HEK293T (cell line): ENCODE measurements around the gene RAB34.
A peak's percentile ranks its signal among the peaks of the same experiment; 100 is the strongest.

Experiments used
- CTCF ChIA-PET: fragments of 350-600 bp; formaldehyde crosslinking; extraction: SDS; loops from one replicate; lab custom pipeline; 2021; ENCODE audit warnings: antibody characterized with exemption, inconsistent platforms; lab: Yijun Ruan, JAX
- POLR2A ChIA-PET: fragments of 350-600 bp; formaldehyde crosslinking; extraction: SDS; loops from one replicate; lab custom pipeline; 2020; ENCODE audit warnings: antibody characterized with exemption, inconsistent platforms; lab: Yijun Ruan, JAX
- DNase-seq: peaks from one replicate; pipeline ENCODE4 v3.0.0; 2012; ENCODE audit warnings: mixed read lengths; ENCODE audit errors: extremely low spot score
- ARNT ChIP-seq: fragments of 450-650 bp; IDR thresholded peaks from 2 replicates; pipeline ENCODE4 v1.6.1; 2017; ENCODE audit warnings: mild to moderate bottlenecking
- CTBP1 ChIP-seq: fragments of 450-650 bp; IDR thresholded peaks from 2 replicates; pipeline ENCODE4 v1.6.1; 2016; ENCODE audit warnings: borderline replicate concordance
- ELF4 ChIP-seq: fragments of 450-650 bp; IDR thresholded peaks from 2 replicates; pipeline ENCODE4 v1.6.1; 2017; ENCODE audit warnings: antibody characterized with exemption
- FOXA1 ChIP-seq: fragments of 450-650 bp; IDR thresholded peaks from 2 replicates; pipeline ENCODE4 v1.6.1; 2016; ENCODE audit warnings: mild to moderate bottlenecking
- FOXK2 ChIP-seq: fragments of 450-650 bp; IDR thresholded peaks from 2 replicates; pipeline ENCODE4 v1.6.1; 2016; ENCODE audit warnings: mild to moderate bottlenecking
- FOXM1 ChIP-seq: fragments of 450-650 bp; IDR thresholded peaks from 2 replicates; pipeline ENCODE4 v1.6.1; 2017; ENCODE audit warnings: mild to moderate bottlenecking, borderline replicate concordance
- HDGF ChIP-seq: fragments of 450-650 bp; IDR thresholded peaks from 2 replicates; pipeline ENCODE4 v1.6.1; 2017; ENCODE audit warnings: antibody characterized with exemption, borderline replicate concordance
- L3MBTL2 ChIP-seq: fragments of 450-650 bp; conservative IDR thresholded peaks from 2 replicates; pipeline ENCODE4 v1.6.1; 2016; ENCODE audit warnings: mild to moderate bottlenecking
- LEF1 ChIP-seq: fragments of 450-650 bp; IDR thresholded peaks from 2 replicates; pipeline ENCODE4 v1.6.1; 2017; ENCODE audit warnings: mild to moderate bottlenecking, borderline replicate concordance
- NFRKB ChIP-seq: fragments of 450-650 bp; IDR thresholded peaks from 2 replicates; pipeline ENCODE4 v1.6.1; 2016; ENCODE audit warnings: mild to moderate bottlenecking, moderate library complexity
- SP1 ChIP-seq: fragments of 450-650 bp; IDR thresholded peaks from 2 replicates; pipeline ENCODE4 v1.6.1; 2017
- SUZ12 ChIP-seq: fragments of 450-650 bp; IDR thresholded peaks from 2 replicates; pipeline ENCODE4 v1.6.1; 2016; ENCODE audit warnings: mild to moderate bottlenecking
- TARDBP ChIP-seq: fragments of 450-650 bp; IDR thresholded peaks from 2 replicates; pipeline ENCODE4 v1.6.1; 2016
- ZNF384 ChIP-seq: fragments of 450-650 bp; IDR thresholded peaks from 2 replicates; pipeline ENCODE4 v1.6.1; 2016
- TF ChIP-seq, protein P1 (sequence below): fragments of 450-650 bp; IDR thresholded peaks from 2 replicates; pipeline ENCODE4 v1.6.1; 2016

Gene RAB34, protein sequence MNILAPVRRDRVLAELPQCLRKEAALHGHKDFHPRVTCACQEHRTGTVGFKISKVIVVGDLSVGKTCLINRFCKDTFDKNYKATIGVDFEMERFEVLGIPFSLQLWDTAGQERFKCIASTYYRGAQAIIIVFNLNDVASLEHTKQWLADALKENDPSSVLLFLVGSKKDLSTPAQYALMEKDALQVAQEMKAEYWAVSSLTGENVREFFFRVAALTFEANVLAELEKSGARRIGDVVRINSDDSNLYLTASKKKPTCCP

DNA sequence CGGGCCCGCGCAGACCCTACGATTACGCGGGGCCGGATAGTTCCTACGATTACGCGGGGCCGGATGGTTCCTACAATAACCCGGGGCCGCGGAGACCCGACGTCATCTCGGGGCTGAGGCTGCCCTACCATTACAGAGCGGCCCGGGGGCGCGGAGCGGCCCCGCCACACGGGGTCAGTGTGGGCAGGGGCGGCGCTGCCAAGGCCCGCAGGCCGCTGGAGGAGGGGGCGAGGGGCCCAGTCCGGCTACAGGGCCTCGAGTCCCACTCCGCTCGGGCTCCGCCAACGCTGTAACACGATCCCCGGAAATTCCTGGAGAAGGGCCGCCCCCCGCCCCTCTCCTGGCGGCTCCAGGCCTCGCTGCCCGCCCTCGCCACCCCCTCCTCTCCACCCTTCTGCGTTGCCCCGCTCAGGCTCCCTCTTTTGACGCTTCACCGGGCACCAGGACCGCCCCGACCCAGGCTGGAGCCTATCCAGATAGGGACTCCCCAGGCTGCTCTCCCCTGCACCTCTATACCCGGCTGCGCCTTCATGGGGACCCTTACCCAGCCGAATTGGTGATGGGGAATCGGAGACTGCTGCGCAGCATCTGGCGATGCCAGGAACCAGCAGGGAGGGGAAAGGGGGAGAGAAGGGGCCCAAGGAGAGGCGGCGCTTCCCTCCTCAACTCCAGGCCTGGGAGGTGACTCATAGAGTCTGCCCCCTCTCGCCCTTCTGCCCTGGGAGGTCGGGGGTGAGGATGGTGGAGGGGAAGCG lies at the start of gene RAB34:
Gene RAB34, minus strand, starts transcription at position 291 of the 755 bp plus-strand sequence. CDS start 602 bp downstream, outside the sequence.
- DNase-seq, result peak; percentile 39
- CTCF ChIA-PET, result no interaction called here
- TF ChIP-seq SUZ12 (no peak), CTBP1 (no peak), L3MBTL2 (peak; percentile 55), ARNT (no peak), FOXM1 (no peak)
- POLR2A ChIA-PET, result interaction anchor here (1.2 to 1.4 kb wide), 2 partner anchors 9 to 10 kb away, joined by 6 to 9 read pairs; partner anchors contain the start of gene TLCD1

DNA sequence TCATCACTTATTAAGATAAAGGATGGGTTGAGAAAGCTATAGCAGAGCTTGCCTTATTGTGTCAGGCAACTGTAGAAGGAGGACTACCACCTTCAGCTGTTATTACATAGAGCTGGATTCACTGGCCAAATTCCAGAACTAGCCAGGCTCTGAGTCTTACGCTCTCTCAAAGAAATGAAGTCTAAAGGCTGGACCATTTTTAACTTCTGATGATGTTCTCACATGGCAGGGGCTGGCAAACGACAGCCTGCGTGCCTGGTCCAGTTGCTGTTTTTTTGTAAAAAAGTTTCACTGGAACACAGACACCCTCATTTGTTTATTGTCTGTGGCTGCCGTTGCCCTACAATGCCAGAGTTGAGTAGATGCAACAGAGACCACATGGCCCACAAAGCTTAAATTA lies 47.4 kb upstream of the RAB34 start:
- CTCF ChIA-PET, result interaction anchor here (0.7 to 2.6 kb wide), 7 partner anchors 9 to 137 kb away, joined by 3 to 20 read pairs (median 8); partner anchors contain the start of gene FLOT2
- no peak for DNase-seq
- POLR2A ChIA-PET, result interaction anchor here (2.2 kb wide), 1 partner anchor 77 kb away, joined by 21 read pairs; the partner anchor contains the start of gene FAM222B
- no peak for TF ChIP-seq FOXK2
- TF ChIP-seq FOXA1, result no peak
- TF ChIP-seq SUZ12, result no peak
- no peak for TF ChIP-seq NFRKB
- no peak for TF ChIP-seq ARNT
- TF ChIP-seq, protein P1, sequence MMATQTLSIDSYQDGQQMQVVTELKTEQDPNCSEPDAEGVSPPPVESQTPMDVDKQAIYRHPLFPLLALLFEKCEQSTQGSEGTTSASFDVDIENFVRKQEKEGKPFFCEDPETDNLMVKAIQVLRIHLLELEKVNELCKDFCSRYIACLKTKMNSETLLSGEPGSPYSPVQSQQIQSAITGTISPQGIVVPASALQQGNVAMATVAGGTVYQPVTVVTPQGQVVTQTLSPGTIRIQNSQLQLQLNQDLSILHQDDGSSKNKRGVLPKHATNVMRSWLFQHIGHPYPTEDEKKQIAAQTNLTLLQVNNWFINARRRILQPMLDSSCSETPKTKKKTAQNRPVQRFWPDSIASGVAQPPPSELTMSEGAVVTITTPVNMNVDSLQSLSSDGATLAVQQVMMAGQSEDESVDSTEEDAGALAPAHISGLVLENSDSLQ, result no peak
- TF ChIP-seq HDGF, result no peak
- TF ChIP-seq TARDBP, result no peak
- TF ChIP-seq SP1, result no peak
- no peak for TF ChIP-seq CTBP1
- TF ChIP-seq ZNF384, result no peak
- TF ChIP-seq ELF4, result no peak
- no peak for TF ChIP-seq LEF1
- no peak for TF ChIP-seq L3MBTL2
- TF ChIP-seq FOXM1, result no peak

DNA sequence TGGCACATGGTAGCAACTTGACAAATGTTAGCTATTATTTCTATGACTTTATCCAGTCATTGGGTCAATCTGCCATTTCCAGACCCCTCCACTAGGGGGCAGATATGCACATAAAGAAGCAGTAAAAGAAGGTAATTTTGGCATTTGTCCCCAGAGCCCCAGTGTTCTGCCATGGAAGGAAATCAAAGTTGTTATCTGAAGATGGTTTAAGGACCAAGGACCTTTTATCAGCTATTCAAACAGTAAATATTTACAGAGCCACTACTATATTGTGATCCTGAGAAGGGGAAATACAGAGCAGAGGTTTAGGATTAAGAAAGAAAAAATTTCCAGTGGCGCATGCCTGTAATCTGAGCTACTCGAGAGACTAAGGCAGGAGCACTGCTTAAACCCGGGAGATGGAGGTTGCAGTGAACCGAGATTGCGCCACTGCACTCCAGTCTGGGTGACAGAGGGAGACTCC lies 46.2 kb upstream of the RAB34 start:
- ChIA-PET CTCF (interaction anchor here (0.6 to 2.6 kb wide), 32 partner anchors 9 to 353 kb away, joined by 3 to 38 read pairs (median 4); partner anchors contain the start of genes FLOT2, NEK8, PHF12 and TLCD1), POLR2A (interaction anchor here (0.6 to 5.2 kb wide), 12 partner anchors 10 to 356 kb away, joined by 3 to 56 read pairs (median 4); partner anchors contain the start of genes DHRS13, ERAL1, FAM222B and PHF12)
- DNase-seq, result peak; percentile 40
- no peak for TF ChIP-seq FOXM1
- TF ChIP-seq TARDBP, result no peak
- TF ChIP-seq NFRKB, result no peak
- no peak for TF ChIP-seq FOXA1
- TF ChIP-seq ARNT, result no peak
- TF ChIP-seq ELF4, result no peak
- no peak for TF ChIP-seq FOXK2

DNA sequence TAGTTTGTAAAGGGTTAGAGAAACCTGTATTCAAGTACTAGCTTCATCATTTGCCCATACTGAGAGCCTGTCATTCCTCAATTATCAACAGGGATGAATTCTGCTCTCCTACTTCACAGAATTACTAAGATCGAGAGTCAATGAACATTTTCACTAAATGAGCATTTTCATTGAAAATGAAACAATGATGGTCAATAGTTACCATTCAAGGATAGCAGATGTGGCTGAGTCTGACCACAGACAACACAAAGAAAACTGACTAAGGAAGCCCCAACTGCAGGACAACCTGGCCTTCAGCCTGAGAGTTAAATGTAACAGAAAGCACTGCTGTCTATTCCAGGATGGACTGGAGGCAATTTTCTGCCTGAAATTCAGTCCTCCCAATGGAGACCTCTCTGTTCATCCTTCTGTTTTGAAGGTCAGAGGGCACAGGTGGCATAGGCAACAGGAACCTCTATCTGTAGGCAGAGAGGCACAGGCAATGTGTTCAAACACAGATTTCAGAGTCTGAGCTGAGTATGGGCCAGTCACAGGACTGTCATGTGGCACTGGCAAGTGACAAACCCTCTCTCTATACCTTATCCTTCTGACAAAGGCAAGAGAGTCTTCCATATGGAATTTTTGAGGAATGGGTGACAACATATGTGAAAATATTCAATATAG lies 45.6 kb upstream of the RAB34 start:
- CTCF ChIA-PET, result interaction anchor here (0.6 to 2.6 kb wide), 33 partner anchors 10 to 361 kb away, joined by 3 to 38 read pairs (median 4); partner anchors contain the start of genes FLOT2, NEK8, PHF12 and TLCD1
- POLR2A ChIA-PET, result interaction anchor here (0.6 to 5.2 kb wide), 11 partner anchors 9 to 356 kb away, joined by 3 to 56 read pairs (median 4); partner anchors contain the start of genes DHRS13, FAM222B, PHF12 and RPL23A
- TF ChIP-seq ZNF384 (no peak), SP1 (no peak)
- DNase-seq, result no peak

DNA sequence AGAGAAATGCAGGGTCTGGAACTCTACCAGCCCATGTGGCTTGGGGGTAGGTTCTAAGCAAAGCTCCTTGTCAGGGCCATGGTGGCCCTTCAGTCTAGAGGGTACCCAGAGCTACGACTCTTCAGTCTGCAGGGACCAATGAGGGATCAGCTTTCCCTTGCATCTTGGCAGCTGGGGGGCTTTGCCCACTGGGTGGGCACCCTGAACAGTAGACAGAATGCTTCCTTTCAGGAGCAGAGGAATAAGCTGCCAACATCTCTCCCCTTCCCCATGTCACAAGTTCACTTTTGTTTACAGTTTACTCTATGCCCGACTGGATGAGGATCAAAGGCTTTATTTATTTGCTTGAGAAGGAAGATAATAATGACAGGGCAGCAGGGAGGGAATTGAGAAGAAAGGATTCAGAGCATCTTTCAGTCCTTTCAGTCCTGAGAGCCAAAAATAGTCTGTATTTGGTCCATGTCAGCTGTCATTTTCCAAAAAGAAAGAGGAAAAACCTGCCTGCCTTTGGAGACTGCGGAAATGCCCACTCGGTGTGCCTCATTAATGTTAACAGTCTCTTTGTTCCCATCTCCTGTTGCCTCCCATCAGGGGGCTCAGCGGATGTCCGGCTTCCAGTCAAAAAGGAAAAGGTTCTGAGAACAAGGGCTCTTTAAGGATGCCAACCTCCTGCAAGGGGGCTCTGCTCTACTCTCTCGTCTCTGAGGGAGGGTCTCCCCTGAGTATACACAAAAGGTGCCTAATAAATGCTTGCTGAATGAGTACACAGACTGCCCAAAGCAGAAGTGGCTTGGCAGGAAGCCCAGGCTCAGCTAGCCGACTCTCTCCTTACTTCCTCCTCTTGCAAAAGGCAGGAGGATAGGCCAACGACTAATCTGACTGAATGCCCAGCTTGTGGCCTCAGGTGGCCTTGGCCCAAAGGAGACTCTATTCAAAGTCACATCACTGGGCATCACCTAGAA lies 43.2 kb upstream of the RAB34 start:
- no peak for DNase-seq
- POLR2A ChIA-PET, result interaction anchor here (0.7 to 5.2 kb wide), 6 partner anchors 8 to 191 kb away, joined by 3 to 56 read pairs (median 4); partner anchors contain the start of genes FAM222B, PHF12, RPL23A and TLCD1
- CTCF ChIA-PET, result interaction anchor here (0.8 to 2.4 kb wide), 2 partner anchors 11 to 177 kb away, joined by 3 to 7 read pairs; no protein-coding TSS in a partner anchor
- no peak for TF ChIP-seq CTBP1
- no peak for TF ChIP-seq SP1

DNA sequence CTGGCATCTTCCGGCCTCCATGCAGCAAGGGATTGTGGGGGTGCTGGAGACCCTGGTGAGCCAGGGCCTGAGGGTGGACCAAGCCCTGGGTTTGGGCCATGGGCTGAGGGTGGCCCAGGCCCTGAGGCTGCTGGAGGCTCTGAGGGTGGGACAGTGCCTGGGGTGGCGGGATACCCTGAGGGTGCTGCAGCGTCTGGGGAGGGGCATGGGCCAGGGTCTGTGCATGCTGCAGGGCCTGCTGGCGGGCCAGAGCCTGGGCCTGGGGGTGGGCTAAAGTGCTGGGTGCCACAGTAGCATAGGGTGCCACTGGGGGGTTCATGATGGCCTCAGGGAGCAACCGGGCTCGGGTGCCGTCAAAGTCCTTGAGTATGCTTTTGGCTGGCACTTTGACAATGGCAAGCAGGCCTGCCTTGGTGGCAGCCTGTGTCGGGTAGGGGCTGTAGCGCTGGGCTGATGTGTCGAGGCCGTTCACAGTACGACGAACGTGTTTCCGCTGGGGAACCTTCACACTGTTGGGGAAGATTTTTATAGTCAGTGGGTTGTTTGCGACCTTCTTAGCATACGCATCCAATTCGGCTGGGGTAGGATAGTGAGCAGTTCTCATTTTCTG lies 41.7 kb upstream of the RAB34 start:
- ChIA-PET POLR2A (interaction anchor here (5.2 kb wide), 1 partner anchor 33 kb away, joined by 56 read pairs; the partner anchor contains the start of gene TLCD1), CTCF (no interaction called here)
- TF ChIP-seq HDGF (no peak), FOXK2 (no peak)
- TF ChIP-seq, protein P1, result no peak
- DNase-seq, result no peak
